Fibroblast of skin of left biceps (primary cell): ENCODE measurements around the gene SLIT3.
A peak's percentile ranks its signal among the peaks of the same experiment; 100 is the strongest.

Source experiments
- DNase-seq, 2 experiments: peaks; one replicate each; pipeline ENCODE4 v3.0.0-alpha.2; 2013; ENCODE audit warnings: low read depth in 2 of 2

SLIT3 gene

GRCh38 chr5:169265888-169266287 lies 35.1 kb downstream of the SLIT3 start:
- DNase-seq: no peak

DNA sequence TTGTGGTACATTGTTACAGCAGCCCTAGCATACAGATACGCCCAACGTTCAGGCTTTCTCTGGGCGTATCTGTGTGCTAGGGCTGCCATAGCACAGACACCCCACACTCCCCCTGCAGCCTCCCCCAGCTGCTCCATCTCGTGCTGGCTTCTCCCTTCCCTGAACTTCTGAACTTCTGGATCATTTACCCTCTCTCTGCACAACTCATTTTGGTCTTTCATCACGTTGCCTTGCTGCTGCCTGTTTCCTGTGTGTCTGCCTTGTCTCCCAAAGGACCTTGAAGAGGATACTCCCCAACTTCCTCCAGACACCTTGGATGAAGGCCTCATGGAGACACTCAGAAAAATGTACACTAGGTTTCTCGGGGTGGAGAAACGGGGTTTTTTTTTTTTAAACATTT lies 37.3 kb downstream of the SLIT3 start:
- DNase-seq: no peak

- no peak for DNase-seq
Measured at GRCh38 chr5:169260896-169261569, 39.9 kb downstream of the SLIT3 start.

GRCh38 chr5:169258372-169259000 lies 42.5 kb downstream of the SLIT3 start:
- DNase-seq: peak; percentile 82 to 83

GRCh38 chr5:169256191-169256590 lies 44.7 kb downstream of the SLIT3 start:
- no peak for DNase-seq

DNA sequence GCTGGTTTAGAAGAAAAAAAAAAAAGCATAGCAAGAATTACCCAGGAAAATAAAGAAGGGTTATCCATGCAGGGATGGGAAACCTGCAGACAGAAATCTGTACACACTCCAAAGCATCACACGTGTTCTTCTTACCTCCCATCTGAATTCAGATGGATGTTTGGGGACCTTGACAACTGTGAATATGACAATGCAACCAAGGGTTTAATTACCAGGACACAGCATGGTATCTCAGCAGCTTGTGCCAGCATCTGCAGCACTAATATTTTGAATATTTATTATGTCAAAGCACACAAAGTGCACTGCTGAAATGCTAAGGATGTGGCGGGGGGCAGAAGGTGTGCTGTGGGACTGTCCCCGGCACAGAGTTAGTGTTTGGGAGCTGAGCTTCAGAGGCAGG lies 47.9 kb downstream of the SLIT3 start:
- DNase-seq: no peak

GRCh38 chr5:169251333-169252084 lies 49.4 kb downstream of the SLIT3 start:
- DNase-seq: no peak

DNA sequence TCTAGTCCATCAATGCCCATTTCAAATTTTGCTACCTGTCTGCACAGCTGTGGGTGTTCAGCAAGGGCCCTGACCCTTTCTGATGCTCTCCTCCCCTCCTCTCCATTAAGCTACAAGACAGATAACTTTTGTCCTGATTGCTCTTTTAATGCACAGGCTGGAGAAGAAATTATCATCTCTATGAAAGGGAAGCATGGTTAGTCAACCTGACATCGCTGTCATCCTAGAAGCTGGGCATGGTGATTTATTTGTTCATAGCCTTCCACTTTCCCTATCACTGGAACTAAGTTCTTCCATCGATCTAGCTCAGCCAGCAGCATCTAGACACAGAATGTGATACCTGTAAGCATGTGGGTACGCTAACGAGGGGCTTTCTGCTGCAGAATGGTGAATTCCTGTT lies 50.1 kb downstream of the SLIT3 start:
- DNase-seq: no peak

- DNase-seq: peak; percentile 72 to 76
Measured at GRCh38 chr5:169248996-169249395, 51.9 kb downstream of the SLIT3 start.

- DNase-seq: peak; percentile 87 to 88
Measured at GRCh38 chr5:169248550-169248949, 52.4 kb downstream of the SLIT3 start.

GRCh38 chr5:169244812-169245211 lies 56.1 kb downstream of the SLIT3 start:
- no peak for DNase-seq

DNA sequence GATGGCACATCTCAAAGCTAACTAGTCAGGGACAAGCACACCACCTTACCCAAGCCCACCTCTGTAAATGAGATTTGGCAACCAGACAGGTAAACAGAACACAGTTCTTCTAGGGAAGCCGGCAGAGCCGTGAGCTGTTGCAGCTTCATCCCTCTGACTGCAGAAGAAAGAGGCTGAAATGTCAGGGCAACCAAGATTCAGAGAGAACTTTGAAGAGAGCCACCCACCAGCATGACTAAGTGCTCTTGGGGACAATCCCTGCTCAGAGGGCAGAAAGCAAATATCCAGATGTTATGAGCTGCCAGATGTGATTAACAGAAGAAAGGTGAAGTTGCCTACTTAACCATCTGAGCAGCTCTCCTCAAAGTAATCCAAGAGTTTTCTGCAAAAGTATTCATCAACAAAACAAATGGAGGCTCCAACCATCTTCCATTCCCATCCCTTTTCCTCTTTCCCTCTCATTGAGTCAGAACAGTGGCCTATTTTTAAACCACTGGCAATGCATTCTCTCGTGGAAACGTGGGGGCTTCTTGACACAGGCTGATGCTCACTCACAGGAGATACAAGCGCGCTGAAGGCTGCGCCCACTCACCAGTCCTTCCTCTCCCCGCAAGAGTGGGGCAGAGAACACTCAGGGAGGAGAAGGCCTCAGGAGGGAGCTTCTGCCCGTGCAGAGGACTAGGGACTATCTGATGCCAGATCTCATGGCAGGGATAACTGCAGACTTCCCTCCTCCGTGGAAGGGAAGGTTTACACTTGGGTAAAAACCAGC lies 57.1 kb downstream of the SLIT3 start:
- DNase-seq: no peak

GRCh38 chr5:169242849-169243186 lies 58.1 kb downstream of the SLIT3 start:
- DNase-seq: no peak

GRCh38 chr5:169242175-169242848 lies 58.6 kb downstream of the SLIT3 start:
- DNase-seq: no peak

GRCh38 chr5:169229342-169229892 lies 71.5 kb downstream of the SLIT3 start:
- peak; percentile 58 to 61 for DNase-seq

DNA sequence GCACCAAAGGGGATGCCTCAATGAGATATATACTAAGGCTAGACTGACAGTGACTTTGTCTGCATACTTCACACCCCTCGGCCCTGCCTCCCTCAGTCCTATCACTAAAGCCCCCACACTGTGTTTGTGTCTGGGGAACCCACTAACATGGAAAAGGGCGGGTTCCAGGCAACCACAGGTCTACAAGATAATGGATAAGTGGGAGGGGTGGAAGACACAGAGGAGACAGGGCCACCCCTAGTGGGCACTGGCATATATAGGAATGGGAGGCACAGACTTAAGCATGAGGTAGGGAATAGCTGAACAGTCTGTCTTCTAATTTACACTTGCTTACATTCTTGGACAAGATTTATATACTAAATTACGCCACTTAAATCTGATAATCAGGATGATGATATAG lies 74.0 kb downstream of the SLIT3 start:
- DNase-seq: no peak

GRCh38 chr5:169225830-169226356 lies 75.0 kb downstream of the SLIT3 start:
- DNase-seq: no peak

GRCh38 chr5:169223595-169223953 lies 77.4 kb downstream of the SLIT3 start:
- peak; percentile 62 for DNase-seq

DNA sequence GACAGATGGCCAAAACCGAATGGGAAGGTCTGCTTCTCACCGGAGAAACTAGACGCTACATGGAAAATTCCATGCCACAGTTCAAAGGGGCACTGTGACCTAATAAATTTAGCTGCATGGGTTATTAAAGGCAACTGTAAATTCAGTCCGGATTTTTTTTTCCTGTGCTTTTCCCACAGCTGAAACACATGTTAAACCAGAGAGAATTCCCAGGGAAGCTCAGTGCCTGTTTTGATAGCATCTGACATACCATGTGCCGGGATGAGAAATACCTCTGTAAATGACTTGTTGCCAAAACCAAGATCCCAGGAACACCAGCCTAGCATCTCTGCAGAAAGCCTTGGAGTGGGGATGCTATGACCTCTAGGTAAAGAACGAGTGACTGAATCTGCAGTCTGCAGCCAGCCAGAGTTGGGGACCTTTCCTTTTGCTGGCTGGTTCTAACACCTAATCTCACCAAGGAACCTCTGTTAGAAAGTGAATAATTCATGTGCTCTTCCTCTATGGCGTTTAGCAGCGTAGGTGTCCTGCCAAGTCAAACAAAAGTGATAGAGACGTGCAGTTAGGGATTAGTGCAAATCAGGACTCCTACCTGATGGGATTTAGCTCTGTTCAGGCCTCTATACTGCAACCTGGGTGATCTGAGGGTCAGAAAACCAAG lies 77.9 kb downstream of the SLIT3 start:
- DNase-seq: peak; percentile 26 to 32

GRCh38 chr5:169221519-169221918 lies 79.4 kb downstream of the SLIT3 start:
- no peak for DNase-seq

GRCh38 chr5:169219961-169220360 lies 81.0 kb downstream of the SLIT3 start:
- no peak for DNase-seq
